HepG2 (cell line): ENCODE measurements around the gene IZUMO4. TPM values are rescaled to one million over a fixed set of nuclear protein-coding genes. Genes with fewer than 3 reads are reported as not detected.

Source experiments
- ATAC-seq: fragments of 200-7000 bp; cut with Tn5 transposase; 3 replicates; pipeline ENCODE4 v1.9.1; 2020; ENCODE audit warnings: mild to moderate bottlenecking, moderate library complexity
- BruUV-seq: library from RNA; stranded (reverse); fragments of 400-500 nt; replicated peaks from 2 replicates; lab custom pipeline; 2021; lab: Mats Ljungman, UMichigan
- CTCF ChIA-PET: fragments of 300-600 bp; formaldehyde crosslinking; extraction: SDS; loops from one replicate; lab custom pipeline; 2021; ENCODE audit warnings: low total read pairs, inconsistent platforms, low intra/inter-chr PET ratio; lab: Yijun Ruan, JAX
- POLR2A ChIA-PET: fragments of 350-600 bp; sonication (Branson Sonifier 250); formaldehyde crosslinking; loops from one replicate; lab custom pipeline; 2020; ENCODE audit warnings: antibody characterized with exemption, inconsistent platforms; lab: Yijun Ruan, JAX
- DNase-seq: peaks from one replicate; pipeline ENCODE4 v3.0.0-alpha.2; 2015; ENCODE audit warnings: low spot score
- FAIRE-seq: peaks from 3 replicates; lab custom pipeline; 2011; peaks lifted over from hg19 to GRCh38; lab: Jason Lieb, UNC
- H2AFZ ChIP-seq: one replicate; pipeline ENCODE4 v1.6.1; 2011; ENCODE audit warnings: low read length, inconsistent platforms
- H3K27ac ChIP-seq: fragments of 300-600 bp; 3 replicates; pipeline ENCODE4 v1.8.0; 2011; ENCODE audit warnings: mixed run types, mild to moderate bottlenecking, mixed read lengths, low read length, inconsistent platforms; ENCODE audit not compliant: insufficient read depth; ENCODE audit errors: extremely low read length
- H3K27me3 ChIP-seq, 2 experiments: fragments of 200-600 bp in 1 of 2; 2 replicates in 1 of 2; 3 replicates in 1 of 2; pipeline versions ENCODE4 v1.6.0 to v1.8.0; 2011; ENCODE audit warnings: low read length in 2 of 2, mild to moderate bottlenecking in 2 of 2, moderate library complexity in 2 of 2, inconsistent platforms in 1 of 2; ENCODE audit not compliant: insufficient read depth in 2 of 2, control insufficient read depth in 1 of 2
- H3K36me3 ChIP-seq, 2 experiments: fragments of 200-600 bp in 1 of 2; replicated peaks in 1 of 2; 2 replicates in 1 of 2; 3 replicates in 1 of 2; pipeline versions ENCODE4 v1.5.1 to v1.8.0; 2011; ENCODE audit warnings: low read length in 2 of 2, inconsistent platforms in 1 of 2; ENCODE audit not compliant: insufficient read depth in 2 of 2, control insufficient read depth in 1 of 2
- H3K4me1 ChIP-seq: 2 replicates; pipeline ENCODE4 v1.5.1; 2012; ENCODE audit warnings: low read length, inconsistent platforms; ENCODE audit not compliant: insufficient read depth
- H3K4me2 ChIP-seq: 2 replicates; pipeline ENCODE4 v1.6.0; 2011; ENCODE audit warnings: low read depth, low read length, inconsistent platforms
- H3K4me3 ChIP-seq, 3 experiments: fragments of 200-600 bp in 1 of 3; sonication (generic), shearing (Covaris generic) in 1 of 3; replicated peaks in 1 of 3; 2 replicates each; pipeline ENCODE4 v1.5.1; 2011 to 2016; ENCODE audit warnings: low read length in 3 of 3, inconsistent platforms in 2 of 3, low read depth in 2 of 3, mild to moderate bottlenecking in 2 of 3, control low read depth in 1 of 3, mixed read lengths in 1 of 3; ENCODE audit not compliant: insufficient read depth in 1 of 3
- H3K79me2 ChIP-seq: one replicate; pipeline ENCODE4 v1.6.1; 2011; ENCODE audit warnings: low read length, inconsistent platforms; ENCODE audit not compliant: insufficient read depth
- H3K9ac ChIP-seq: 2 replicates; pipeline ENCODE4 v1.6.0; 2011; ENCODE audit warnings: mild to moderate bottlenecking, low read depth, low read length, inconsistent platforms; ENCODE audit not compliant: insufficient read depth
- H3K9me3 ChIP-seq: 2 replicates; pipeline ENCODE4 v1.5.1; 2012; ENCODE audit warnings: mild to moderate bottlenecking, low read length
- H4K20me1 ChIP-seq: 2 replicates; pipeline ENCODE4 v1.6.0; 2011; ENCODE audit warnings: inconsistent platforms, mild to moderate bottlenecking, low read length, moderate library complexity; ENCODE audit not compliant: insufficient read depth
- ATF7-NPFF ChIP-seq: sonication (generic); formaldehyde crosslinking; IDR thresholded peaks from 2 replicates; pipeline ENCODE4 v1.8.1; 2023; ENCODE audit warnings: mild to moderate bottlenecking, low read depth, missing genetic modification reagents, moderate library complexity
- CBX2 ChIP-seq, 2 experiments: fragments of 200-600 bp in 1 of 2; sonication (generic); formaldehyde crosslinking in 1 of 2; IDR thresholded peaks; 2 replicates each; pipeline versions ENCODE4 v1.7.0 to v1.8.1; 2018 to 2022; ENCODE audit warnings: low read depth in 2 of 2, low read length in 1 of 2, mild to moderate bottlenecking in 1 of 2, missing genetic modification reagents in 1 of 2
- CCAR2 ChIP-seq: fragments of 200-400 bp; formaldehyde crosslinking; optimal IDR thresholded peaks from 2 replicates; pipeline ENCODE3; 2018; ENCODE audit warnings: low read depth, mild to moderate bottlenecking, low read length, moderate library complexity
- DRAP1 ChIP-seq: IDR thresholded peaks from 2 replicates; pipeline ENCODE4 v1.6.1; 2016; ENCODE audit warnings: missing genetic modification reagents, missing compliant biosample characterization
- EHMT2 ChIP-seq: fragments of 200-600 bp; sonication (generic); IDR thresholded peaks from 2 replicates; pipeline ENCODE4 v1.7.0; 2017; ENCODE audit warnings: antibody characterized with exemption, low read depth, low read length, borderline replicate concordance
- GMEB2 ChIP-seq: IDR thresholded peaks from 2 replicates; pipeline ENCODE4 v1.6.1; 2016; ENCODE audit warnings: missing biosample characterization, missing genetic modification reagents, low read depth
- NONO ChIP-seq, 2 experiments: fragments of 450-650 bp in 1 of 2; sonication (generic) in 1 of 2; formaldehyde crosslinking in 1 of 2; IDR thresholded peaks in 1 of 2; conservative IDR thresholded peaks in 1 of 2; 2 replicates each; pipeline versions ENCODE4 v1.6.1 to v1.8.0; 2017 to 2022; ENCODE audit warnings: mild to moderate bottlenecking in 1 of 2, missing genetic modification reagents in 1 of 2, moderate library complexity in 1 of 2
- POLR2AphosphoS5 ChIP-seq: IDR thresholded peaks from 2 replicates; pipeline ENCODE4 v1.6.1; 2012; ENCODE audit warnings: low read depth, low read length
- PREB ChIP-seq: sonication (generic); formaldehyde crosslinking; IDR thresholded peaks from 2 replicates; pipeline ENCODE4 v1.4.0; 2020; ENCODE audit warnings: missing genetic modification reagents
- RXRA ChIP-seq: sonication (generic); formaldehyde crosslinking; IDR thresholded peaks from 2 replicates; pipeline ENCODE4 v1.5.1; 2020; ENCODE audit warnings: missing genetic modification reagents
- SRSF4 ChIP-seq: fragments of 200-400 bp; formaldehyde crosslinking; IDR thresholded peaks from one replicate; pipeline ENCODE4 v1.6.1; 2018; ENCODE audit warnings: mild to moderate bottlenecking, low read depth, low read length, moderate library complexity; ENCODE audit not compliant: poor library complexity, severe bottlenecking
- TEAD3 ChIP-seq: optimal IDR thresholded peaks from 2 replicates; pipeline ENCODE3; 2016; ENCODE audit warnings: borderline replicate concordance
- YEATS2 ChIP-seq: sonication (generic); formaldehyde crosslinking; IDR thresholded peaks from 2 replicates; pipeline ENCODE4 v1.4.0; 2020; ENCODE audit warnings: missing genetic modification reagents, borderline replicate concordance
- ZBTB38 ChIP-seq: sonication (generic); formaldehyde crosslinking; IDR thresholded peaks from 2 replicates; pipeline ENCODE4 v1.5.1; 2020; ENCODE audit warnings: mild to moderate bottlenecking, missing genetic modification reagents
- ZFX ChIP-seq: sonication (generic); formaldehyde crosslinking; IDR thresholded peaks from 2 replicates; pipeline ENCODE4 v1.4.0; 2020; ENCODE audit warnings: mild to moderate bottlenecking, low read depth, missing genetic modification reagents, moderate library complexity
- ZKSCAN5 ChIP-seq: sonication (generic); formaldehyde crosslinking; IDR thresholded peaks from 2 replicates; pipeline ENCODE4 v1.5.1; 2020; ENCODE audit warnings: mild to moderate bottlenecking, missing genetic modification reagents
- ZNF263 ChIP-seq: sonication (generic); formaldehyde crosslinking; IDR thresholded peaks from 2 replicates; pipeline ENCODE4 v1.4.0; 2020; ENCODE audit warnings: missing genetic modification reagents
- ZNF333 ChIP-seq: sonication (generic); formaldehyde crosslinking; IDR thresholded peaks from 2 replicates; pipeline ENCODE4 v1.4.0; 2020; ENCODE audit warnings: mild to moderate bottlenecking, missing genetic modification reagents, borderline replicate concordance
- ZNF501 ChIP-seq: sonication (generic); formaldehyde crosslinking; IDR thresholded peaks from 2 replicates; pipeline ENCODE4 v1.5.1; 2020; ENCODE audit warnings: mild to moderate bottlenecking, moderate library complexity, missing genetic modification reagents
- ZNF660 ChIP-seq: sonication (generic); formaldehyde crosslinking; IDR thresholded peaks from 2 replicates; pipeline ENCODE4 v1.5.1; 2020; ENCODE audit warnings: mild to moderate bottlenecking, low read depth, missing genetic modification reagents, borderline replicate concordance
- ZNF776 ChIP-seq: sonication (generic); formaldehyde crosslinking; IDR thresholded peaks from 2 replicates; pipeline ENCODE4 v1.4.0; 2020; ENCODE audit warnings: mild to moderate bottlenecking, missing genetic modification reagents
- ZSCAN31 ChIP-seq: sonication (generic); formaldehyde crosslinking; IDR thresholded peaks from 2 replicates; pipeline ENCODE4 v1.5.0; 2020; ENCODE audit warnings: low read depth, mild to moderate bottlenecking, missing genetic modification reagents
- WGBS: methylation state at CpG from one replicate; pipeline ENCODE4 v1.1.6; 2017; ENCODE audit warnings: low lambda C conversion rate; 5-methylcytosine and 5-hydroxymethylcytosine counted together
- in situ Hi-C: cut with HindIII; loops from 2 replicates; pipeline ENCODE4 v1.10.0; 2017; ENCODE audit warnings: low pct_unique_long_range_greater_than_20kb; ENCODE audit not compliant: extremely low pct_ligation_motif_present
- intact Hi-C: fragments of 100-400 bp; cut with micrococcal nuclease; formaldehyde crosslinking; loops from one replicate; pipeline ENCODE4 v1.10.0; 2022; ENCODE audit not compliant: unreplicated experiment
- polyA plus RNA-seq, 8 experiments: library from polyadenylated mRNA; depleted of rRNA in 3 of 8; stranded (reverse) in 7 of 8; unstranded in 1 of 8; fragments of >200 nt; fragmentation: Illumina TruSeq in 4 of 8; extraction: Trizol in 4 of 8; gene quantifications; 2 replicates each; pipeline versions ENCODE4 v1.2.1 to v1.2.3, GENCODE V29; 2011 to 2016; ENCODE audit warnings: low read depth in 4 of 8, missing spikeins in 1 of 8, mixed read lengths in 1 of 8; ENCODE audit not compliant: insufficient read depth in 1 of 8
- total RNA-seq, 5 experiments: library from RNA; depleted of rRNA; stranded (reverse); fragments of >200 nt; fragmentation: Illumina TruSeq; extraction: Trizol; gene quantifications; 2 replicates each; pipeline ENCODE4 v1.2.3, GENCODE V29; 2016; ENCODE audit warnings: low read depth in 1 of 5

The IZUMO4 gene
- total and polyA plus RNA-seq, 2 of the 13 experiments (the other 11 are each of a cell fraction or from before 2014, with no cell fraction given), result 0.77 to 3.9 TPM

GRCh38 chr19:2089001-2089711 lies 7.6 kb upstream of the IZUMO4 start:
- Histone ChIP-seq H3K27me3 (no peaks in the 10 kb centered on the region), H3K4me1 (peaks cover 61% of the 10 kb centered on the region), H3K36me3 (no peaks in the 10 kb centered on the region; a peak in 1 of 5 replicates), H3K4me2 (0 out of 2 replicates have a peak overlapping the region, but pooled peaks have one; percentile 2), H3K79me2 (peaks cover under 1% of the 10 kb centered on the region), H2AFZ (no peak overlapping the region), H4K20me1 (no peaks in the 10 kb centered on the region), H3K4me3 (no peak overlapping the region), H3K27ac (peak overlapping the region; percentile 11), H3K9ac (no peak overlapping the region), H3K9me3 (no peaks in the 10 kb centered on the region)
- DNase-seq (no peak), FAIRE-seq (no peak), ATAC-seq (no peak)
- intact Hi-C loops, result no loop called here
- in situ Hi-C loops, result no loop called here
- ChIA-PET POLR2A (no interaction called here), CTCF (no interaction called here)
- no TSS peak for BruUV-seq
- WGBS, result 88% methylated on average over 9 of the region's 16 CpGs
- 0 out of 2 replicates have a peak, but pooled peaks have one; percentile 28 for TF ChIP-seq ZNF333 (CRISPR knock-in tag)
- TF ChIP-seq RXRA (CRISPR knock-in tag), result no peak
- TF ChIP-seq CBX2 (IDR thresholded peaks at IDR 0.05; ENCODE audit: low read depth, low read length), result no peak
- TF ChIP-seq CBX2 (CRISPR knock-in tag; IDR thresholded peaks at IDR 0.05; ENCODE audit: low read depth), result no peak
- peak; percentile 100 for TF ChIP-seq ZBTB38 (CRISPR knock-in tag)
- no peak for TF ChIP-seq PREB (CRISPR knock-in tag)
- TF ChIP-seq CCAR2, result no peak
- TF ChIP-seq ZNF776, result no peak
- peak; percentile 21; the same call in 1 of the 2 replicates for TF ChIP-seq ZNF501
- TF ChIP-seq ZNF263, result peak; percentile 81
- no peak for TF ChIP-seq DRAP1 (CRISPR knock-in tag)
- no peak for TF ChIP-seq ATF7-NPFF
- TF ChIP-seq ZNF660 (CRISPR knock-in tag), result no peak
- no peak for TF ChIP-seq SRSF4
- peak; percentile 59 for TF ChIP-seq ZFX (CRISPR knock-in tag)
- peak; percentile 40 for TF ChIP-seq TEAD3 (CRISPR knock-in tag)
- peak; percentile 20; the same call in 1 of the 2 replicates for TF ChIP-seq YEATS2 (CRISPR knock-in tag)
- no peak for TF ChIP-seq POLR2AphosphoS5
- TF ChIP-seq ZSCAN31, result no peak
- no peak for TF ChIP-seq ZKSCAN5 (CRISPR knock-in tag)
- no peak for TF ChIP-seq GMEB2
- TF ChIP-seq NONO (IDR thresholded peaks at IDR 0.05), result no peak
- TF ChIP-seq NONO (CRISPR knock-in tag; conservative IDR thresholded peaks at IDR 0.05), result no peak
- no peak for TF ChIP-seq EHMT2
